CD4-positive, CD25-positive, alpha-beta regulatory T cell (primary cell): ENCODE results near the gene FRMPD4. TPM values are rescaled to one million over a fixed set of nuclear protein-coding genes. Genes with fewer than 3 reads are reported as not detected.

ENCODE experiments used
- ATAC-seq, 2 donors: fragments of 150-1000 bp; cut with Tn5 transposase; one replicate each; pipeline ENCODE4 v1.10.0; 2021; ENCODE audit warnings: low read depth in 2 of 2, moderate number of reproducible peaks in 2 of 2, moderate library complexity in 1 of 2
- DNase-seq, 3 donors: peaks; one replicate each; pipeline versions ENCODE4 v3.0.0 to v3.0.0-alpha.2; 2012 to 2022; ENCODE audit warnings: mixed read lengths in 1 of 3
- H3K27ac ChIP-seq: one replicate; pipeline ENCODE4 v1.7.0; 2013; ENCODE audit warnings: mild to moderate bottlenecking, low read length; ENCODE audit not compliant: insufficient read depth, poor library complexity, severe bottlenecking
- H3K27me3 ChIP-seq: one replicate; pipeline ENCODE4 v1.7.0; 2013; ENCODE audit warnings: low read length; ENCODE audit not compliant: control insufficient read depth, insufficient read depth
- H3K36me3 ChIP-seq: one replicate; pipeline ENCODE4 v1.7.0; 2013; ENCODE audit warnings: mild to moderate bottlenecking, low read length, moderate library complexity; ENCODE audit not compliant: control insufficient read depth, insufficient read depth
- H3K4me1 ChIP-seq: 2 replicates; pipeline ENCODE4 v1.7.0; 2013; ENCODE audit warnings: mild to moderate bottlenecking, low read length; ENCODE audit not compliant: insufficient read depth, control insufficient read depth, poor library complexity, severe bottlenecking
- H3K4me3 ChIP-seq: one replicate; pipeline ENCODE4 v1.7.0; 2013; ENCODE audit warnings: low read depth, mild to moderate bottlenecking, low read length, moderate library complexity
- H3K9me3 ChIP-seq, 2 experiments: 1 replicate in 1 of 2; 2 replicates in 1 of 2; pipeline ENCODE4 v1.7.0; 2013; ENCODE audit warnings: low read length in 2 of 2, mild to moderate bottlenecking in 1 of 2, moderate library complexity in 1 of 2; ENCODE audit not compliant: control insufficient read depth in 2 of 2
- H3K27ac Mint-ChIP-seq, 3 donors: one replicate each; pipeline ENCODE4 v1.8.0; 2020 to 2022; ENCODE audit warnings: mild to moderate bottlenecking in 3 of 3, mixed read lengths in 3 of 3, moderate library complexity in 2 of 3
- H3K27me3 Mint-ChIP-seq: one replicate; pipeline ENCODE4 v1.8.0; 2022; ENCODE audit warnings: mild to moderate bottlenecking, mixed read lengths
- H3K36me3 Mint-ChIP-seq: one replicate; pipeline ENCODE4 v1.8.0; 2020; ENCODE audit warnings: mixed read lengths
- H3K4me1 Mint-ChIP-seq, 4 donors: one replicate each; pipeline ENCODE4 v1.8.0; 2020 to 2022; ENCODE audit warnings: mixed read lengths in 4 of 4, mild to moderate bottlenecking in 1 of 4
- H3K4me3 Mint-ChIP-seq, 4 donors: one replicate each; pipeline ENCODE4 v1.8.0; 2020 to 2022; ENCODE audit warnings: mild to moderate bottlenecking in 4 of 4, mixed read lengths in 4 of 4, moderate library complexity in 3 of 4
- H3K9me3 Mint-ChIP-seq, 7 donors: one replicate each; pipeline ENCODE4 v1.8.0; 2020 to 2022; ENCODE audit warnings: mixed read lengths in 7 of 7, mild to moderate bottlenecking in 3 of 7, moderate library complexity in 2 of 7
- polyA plus RNA-seq, 4 donors: library from polyadenylated mRNA; unstranded; fragments of 300-500 nt; fragmentation: Illumina TruSeq; gene quantifications; one replicate each; pipeline ENCODE4 v1.2.3, GENCODE V29; 2021
- total RNA-seq: library from RNA; stranded (reverse); gene quantifications from one replicate; pipeline ENCODE4 v1.2.3, GENCODE V29; 2022

The FRMPD4 gene
- total and polyA plus RNA-seq, 5 donors from 2014 or later: not detected

DNA sequence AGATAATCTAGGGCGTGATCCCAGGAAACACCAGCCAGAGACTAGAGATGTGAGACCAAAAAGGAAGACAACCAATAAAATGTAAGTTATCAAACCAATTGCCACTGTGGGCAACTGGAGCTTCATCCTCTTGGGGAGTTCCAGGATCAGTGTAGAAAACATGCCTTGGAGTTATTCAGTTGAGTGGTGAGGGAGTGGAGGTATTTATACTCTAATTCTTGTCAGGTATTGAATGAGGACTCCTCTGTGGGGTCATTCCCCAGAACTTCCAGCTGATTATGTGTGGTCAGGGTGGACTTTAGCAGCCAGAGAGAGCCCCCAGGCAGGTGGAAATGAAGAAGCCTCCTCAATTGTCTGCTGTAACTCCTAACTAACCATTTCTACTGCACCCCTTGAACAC, 509.0 kb downstream of the FRMPD4 start:
- DNase-seq (no peak), ATAC-seq (no peak)
- Histone ChIP-seq H3K4me3 (no peak overlapping the region), H3K27ac (no peak overlapping the region), H3K27me3 (no peaks in the 10 kb centered on the region), H3K9me3 (no peaks in the 10 kb centered on the region), H3K36me3 (no peaks in the 10 kb centered on the region), H3K4me1 (no peaks in the 10 kb centered on the region)
- H3K9me3 Mint-ChIP-seq: peaks cover 0 to 7% (median 0%) of the 10 kb centered on the region in 7 donors
- H3K27me3 Mint-ChIP-seq: no peaks in the 10 kb centered on the region
- H3K27ac Mint-ChIP-seq: no peak overlapping the region
- no peak overlapping the region for H3K4me3 Mint-ChIP-seq
- no peaks in the 10 kb centered on the region for H3K36me3 Mint-ChIP-seq
- H3K4me1 Mint-ChIP-seq: no peaks in the 10 kb centered on the region

DNA sequence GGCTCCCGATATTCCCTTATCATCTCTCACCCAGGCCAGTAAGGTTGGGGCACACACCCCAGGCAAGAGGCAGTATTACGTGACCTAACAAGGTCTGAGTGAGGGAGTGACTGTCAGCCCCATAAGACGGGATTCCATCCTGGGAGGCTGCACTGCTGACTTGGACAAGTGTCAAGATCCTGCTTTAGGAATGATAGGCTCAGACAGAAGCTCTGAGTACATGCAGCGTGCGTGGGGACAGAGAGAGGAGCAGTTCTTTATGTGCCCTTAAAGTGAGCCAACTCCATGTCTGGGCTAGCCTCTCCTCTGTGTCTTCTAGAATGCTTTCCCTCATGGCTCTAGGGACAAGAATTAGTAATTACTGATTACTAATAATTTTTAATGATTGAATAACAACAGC, 510.7 kb downstream of the FRMPD4 start:
- Histone ChIP-seq H3K4me3 (no peak overlapping the region), H3K9me3 (no peaks in the 10 kb centered on the region), H3K36me3 (no peaks in the 10 kb centered on the region), H3K4me1 (no peaks in the 10 kb centered on the region), H3K27ac (no peak overlapping the region), H3K27me3 (no peaks in the 10 kb centered on the region)
- Mint-ChIP-seq H3K4me3 (no peak overlapping the region), H3K9me3 (peaks cover 0 to 7% (median 0%) of the 10 kb centered on the region in 7 donors), H3K4me1 (no peaks in the 10 kb centered on the region), H3K36me3 (no peaks in the 10 kb centered on the region), H3K27ac (no peak overlapping the region), H3K27me3 (no peaks in the 10 kb centered on the region)
- DNase-seq (no peak), ATAC-seq (no peak)

DNA sequence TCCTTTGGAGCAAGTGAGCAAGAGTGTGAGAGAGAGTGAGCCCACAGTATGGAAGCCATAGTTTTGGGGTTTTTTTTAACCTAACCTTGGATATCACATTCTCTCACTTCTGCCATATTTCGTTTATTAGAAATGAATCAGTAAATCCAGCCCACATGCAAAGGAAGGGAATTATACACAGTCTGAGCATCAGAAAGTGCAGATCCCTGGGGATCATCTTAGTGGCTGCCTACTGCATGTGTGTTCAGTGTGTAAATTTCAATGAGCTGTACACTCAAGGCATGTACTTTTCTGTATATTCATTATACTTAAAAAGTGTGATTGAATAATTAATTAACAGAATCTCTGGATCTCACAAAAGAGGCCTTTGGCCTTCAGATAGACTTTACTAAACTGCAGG, 519.2 kb downstream of the FRMPD4 start:
- H3K9me3 ChIP-seq: no peaks in the 10 kb centered on the region
- Mint-ChIP-seq H3K27me3 (no peaks in the 10 kb centered on the region), H3K4me3 (no peak overlapping the region), H3K27ac (no peak overlapping the region), H3K36me3 (no peaks in the 10 kb centered on the region), H3K4me1 (no peaks in the 10 kb centered on the region), H3K9me3 (peaks cover 0 to 3% (median 0%) of the 10 kb centered on the region in 7 donors)
- DNase-seq (no peak), ATAC-seq (no peak)
- H3K27me3 ChIP-seq: no peaks in the 10 kb centered on the region
- no peaks in the 10 kb centered on the region for H3K36me3 ChIP-seq
- H3K4me3 ChIP-seq: no peak overlapping the region
- no peak overlapping the region for H3K27ac ChIP-seq
- no peaks in the 10 kb centered on the region for H3K4me1 ChIP-seq

DNA sequence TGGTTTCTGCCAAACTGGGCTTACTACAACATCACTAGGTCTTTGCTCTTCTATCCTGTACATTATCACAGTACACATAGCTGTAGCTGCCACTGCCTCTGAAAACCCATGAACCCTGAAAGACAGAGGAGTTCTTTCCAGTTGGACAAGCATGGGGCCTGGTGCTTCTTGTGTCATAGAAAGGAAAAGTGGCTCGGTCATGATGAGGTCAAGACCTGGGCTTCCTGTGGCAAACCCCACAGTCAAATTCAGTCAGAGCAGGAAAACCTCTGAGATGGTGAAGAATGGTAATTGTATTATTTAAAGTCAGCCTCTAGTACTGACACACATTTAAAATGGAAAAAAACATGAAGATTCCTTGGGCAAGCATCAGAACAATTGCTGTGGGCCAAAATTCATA, 519.6 kb downstream of the FRMPD4 start:
- H3K4me3 Mint-ChIP-seq: no peak overlapping the region

DNA sequence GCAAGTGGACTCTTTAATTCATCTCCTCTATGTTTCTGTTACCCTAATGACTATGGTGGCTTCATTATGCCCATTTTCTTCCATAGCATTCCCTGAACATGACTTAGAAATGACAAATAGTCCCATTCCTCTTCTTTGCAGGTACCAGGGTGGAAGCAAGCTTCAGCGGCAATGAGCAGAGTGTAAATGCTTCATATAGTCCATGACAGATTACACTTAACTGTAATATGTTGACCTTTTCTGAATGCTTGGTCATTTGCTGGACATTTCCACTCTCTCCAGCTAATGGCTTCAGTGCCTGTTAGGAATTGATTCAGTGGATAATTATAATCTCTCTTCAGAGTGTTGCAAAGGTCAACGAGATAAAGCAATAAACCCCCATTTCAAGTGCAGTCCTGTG, 523.2 kb downstream of the FRMPD4 start:
- ATAC-seq (no peak), DNase-seq (no peak)
- no peaks in the 10 kb centered on the region for H3K27me3 ChIP-seq
- H3K4me1 Mint-ChIP-seq: no peaks in the 10 kb centered on the region
- no peaks in the 10 kb centered on the region for H3K36me3 ChIP-seq
- H3K4me3 Mint-ChIP-seq: no peak overlapping the region
- no peaks in the 10 kb centered on the region for H3K9me3 ChIP-seq
- H3K4me3 ChIP-seq: no peak overlapping the region
- no peak overlapping the region for H3K27ac Mint-ChIP-seq
- no peaks in the 10 kb centered on the region for H3K36me3 Mint-ChIP-seq
- peaks cover 0 to 9% (median 1%) of the 10 kb centered on the region in 7 donors for H3K9me3 Mint-ChIP-seq
- no peaks in the 10 kb centered on the region for H3K4me1 ChIP-seq
- H3K27ac ChIP-seq: no peak overlapping the region
- no peaks in the 10 kb centered on the region for H3K27me3 Mint-ChIP-seq

More for the DNA sequence above, 519.6 kb downstream of the FRMPD4 start:
- Mint-ChIP-seq H3K27me3 (no peaks in the 10 kb centered on the region), H3K4me1 (no peaks in the 10 kb centered on the region), H3K27ac (no peak overlapping the region), H3K9me3 (peaks cover 0 to 3% (median 0%) of the 10 kb centered on the region in 7 donors), H3K36me3 (no peaks in the 10 kb centered on the region)
- no peak for DNase-seq
- no peak for ATAC-seq
- Histone ChIP-seq H3K4me1 (no peaks in the 10 kb centered on the region), H3K27ac (no peak overlapping the region), H3K4me3 (no peak overlapping the region), H3K36me3 (no peaks in the 10 kb centered on the region), H3K9me3 (no peaks in the 10 kb centered on the region), H3K27me3 (no peaks in the 10 kb centered on the region)

- H3K9me3 ChIP-seq: no peaks in the 10 kb centered on the region
- Mint-ChIP-seq H3K27ac (no peak overlapping the region), H3K4me3 (no peak overlapping the region), H3K36me3 (no peaks in the 10 kb centered on the region), H3K9me3 (peaks cover 0 to 1% (median 0%) of the 10 kb centered on the region in 7 donors), H3K4me1 (no peaks in the 10 kb centered on the region), H3K27me3 (peaks cover 2% of the 10 kb centered on the region)
- DNase-seq (no peak), ATAC-seq (no peak)
- H3K36me3 ChIP-seq: no peaks in the 10 kb centered on the region
- H3K4me1 ChIP-seq: no peaks in the 10 kb centered on the region
- H3K27me3 ChIP-seq: no peaks in the 10 kb centered on the region
- no peak overlapping the region for H3K4me3 ChIP-seq
- H3K27ac ChIP-seq: no peak overlapping the region
These were observed 534.3 kb downstream of the FRMPD4 start for GRCh38 chrX:12672367-12673106.

GRCh38 chrX:12673487-12673886, 535.2 kb downstream of the FRMPD4 start:
- ATAC-seq: no peak
- no peak overlapping the region for H3K4me3 ChIP-seq
- no peaks in the 10 kb centered on the region for H3K4me1 ChIP-seq
- Mint-ChIP-seq H3K27me3 (peaks cover 4% of the 10 kb centered on the region), H3K4me3 (no peak overlapping the region), H3K36me3 (no peaks in the 10 kb centered on the region), H3K4me1 (no peaks in the 10 kb centered on the region), H3K9me3 (peaks cover 0 to 1% (median 0%) of the 10 kb centered on the region in 7 donors), H3K27ac (no peak overlapping the region)
- no peak for DNase-seq
- H3K36me3 ChIP-seq: no peaks in the 10 kb centered on the region
- H3K27me3 ChIP-seq: no peaks in the 10 kb centered on the region
- H3K27ac ChIP-seq: no peak overlapping the region
- H3K9me3 ChIP-seq: no peaks in the 10 kb centered on the region

DNA sequence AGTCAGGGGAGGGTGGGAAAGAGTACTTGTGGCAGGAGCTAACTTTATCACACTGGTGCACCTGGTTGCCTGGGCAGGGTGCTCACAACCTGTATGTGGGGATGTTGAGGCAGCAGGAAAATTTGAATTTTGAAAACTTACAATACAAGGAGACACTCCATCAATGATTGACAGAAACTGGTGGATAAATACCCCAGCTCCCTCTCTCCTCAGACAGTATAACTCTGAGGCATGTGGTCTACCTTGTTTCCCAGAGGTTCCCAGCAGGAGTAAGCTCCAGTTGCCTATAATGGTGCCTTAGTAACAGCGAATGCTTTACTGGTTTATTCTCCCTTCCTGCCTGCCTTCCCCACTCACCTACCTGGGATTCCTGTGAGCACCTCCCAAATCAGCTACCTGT, 541.2 kb downstream of the FRMPD4 start:
- no peaks in the 10 kb centered on the region for H3K27me3 ChIP-seq
- H3K27me3 Mint-ChIP-seq: peaks cover 7% of the 10 kb centered on the region
- no peak overlapping the region for H3K4me3 Mint-ChIP-seq
- H3K36me3 Mint-ChIP-seq: no peaks in the 10 kb centered on the region
- H3K9me3 Mint-ChIP-seq: no peaks in the 10 kb centered on the region
- H3K4me1 ChIP-seq: no peaks in the 10 kb centered on the region
- H3K36me3 ChIP-seq: no peaks in the 10 kb centered on the region
- no peak overlapping the region for H3K27ac ChIP-seq
- H3K4me3 ChIP-seq: no peak overlapping the region
- ATAC-seq (no peak), DNase-seq (no peak)
- no peak overlapping the region for H3K27ac Mint-ChIP-seq
- no peaks in the 10 kb centered on the region for H3K9me3 ChIP-seq
- no peaks in the 10 kb centered on the region for H3K4me1 Mint-ChIP-seq
